Colon (tissue), 2 donors: ENCODE measurements around the gene MIPOL1.
"Not testable (repeated sequence)": the region's sequence is repeated elsewhere in the genome, so short reads cannot be mapped to it uniquely, and the experiment has no call there.

Experiments
- FAIRE-seq: peaks from 2 replicates; lab custom pipeline; 2012; peaks lifted over from hg19 to GRCh38; lab: Jason Lieb, UNC
- donor health status: control.
- donor health status: control.

Gene MIPOL1

GRCh38 chr14:37234222-37234621 is 36.5 kb downstream of the MIPOL1 start:
- no peak for FAIRE-seq

- FAIRE-seq: not testable (repeated sequence)
Observed at GRCh38 chr14:37236044-37236443, 38.3 kb downstream of the MIPOL1 start.

GRCh38 chr14:37237094-37237493 is 39.4 kb downstream of the MIPOL1 start:
- no peak for FAIRE-seq

- no peak for FAIRE-seq
Observed at GRCh38 chr14:37237735-37238200, 40.0 kb downstream of the MIPOL1 start.

- no peak for FAIRE-seq
Observed at GRCh38 chr14:37241198-37241597, 43.5 kb downstream of the MIPOL1 start.

GRCh38 chr14:37246427-37246829 is 48.7 kb downstream of the MIPOL1 start:
- no peak for FAIRE-seq

GRCh38 chr14:37247791-37248461 is 50.2 kb downstream of the MIPOL1 start:
- no peak for FAIRE-seq

- FAIRE-seq: peak; percentile 75
Observed at GRCh38 chr14:37251775-37252174, 54.0 kb downstream of the MIPOL1 start.

- no peak for FAIRE-seq
Observed at GRCh38 chr14:37252434-37252833, 54.7 kb downstream of the MIPOL1 start.

GRCh38 chr14:37253905-37254304 is 56.2 kb downstream of the MIPOL1 start:
- no peak for FAIRE-seq

- FAIRE-seq: no peak
Observed at GRCh38 chr14:37254411-37254947, 56.7 kb downstream of the MIPOL1 start.

- FAIRE-seq: no peak
Observed at GRCh38 chr14:37257501-37258070, 59.8 kb downstream of the MIPOL1 start.

- no peak for FAIRE-seq
Observed at GRCh38 chr14:37262649-37263048, 64.9 kb downstream of the MIPOL1 start.

- FAIRE-seq: no peak
Observed at GRCh38 chr14:37263656-37264236, 66.0 kb downstream of the MIPOL1 start.

GRCh38 chr14:37268788-37269187 is 71.1 kb downstream of the MIPOL1 start:
- FAIRE-seq: no peak

- no peak for FAIRE-seq
Observed at GRCh38 chr14:37270629-37271028, 72.9 kb downstream of the MIPOL1 start.

- no peak for FAIRE-seq
Observed at GRCh38 chr14:37272569-37272968, 74.8 kb downstream of the MIPOL1 start.

GRCh38 chr14:37274652-37275051 is 76.9 kb downstream of the MIPOL1 start:
- FAIRE-seq: peak; percentile 55

- no peak for FAIRE-seq
Observed at GRCh38 chr14:37275963-37276362, 78.2 kb downstream of the MIPOL1 start.

- no peak for FAIRE-seq
Observed at GRCh38 chr14:37278636-37279538, 81.2 kb downstream of the MIPOL1 start.

- no peak for FAIRE-seq
Observed at GRCh38 chr14:37279818-37280217, 82.1 kb downstream of the MIPOL1 start.

- no peak for FAIRE-seq
Observed at GRCh38 chr14:37284760-37285159, 87.0 kb downstream of the MIPOL1 start.
